WTC11 (cell line): ENCODE data around the gene SERPINF2. TPM values are rescaled to one million over a fixed set of nuclear protein-coding genes. Genes with fewer than 3 reads are reported as not detected.

ENCODE experiments used
- AFF4 ChIP-seq: sonication (generic); formaldehyde crosslinking; IDR thresholded peaks from 2 replicates; pipeline ENCODE4 v1.8.1; 2023; ENCODE audit warnings: mild to moderate bottlenecking, missing genetic modification reagents, borderline replicate concordance
- ELF4 ChIP-seq: sonication (generic); formaldehyde crosslinking; IDR thresholded peaks from 2 replicates; pipeline ENCODE4 v1.8.1; 2022; ENCODE audit warnings: low read depth, mild to moderate bottlenecking, moderate library complexity, missing genetic modification reagents
- ETV6 ChIP-seq: sonication (generic); formaldehyde crosslinking; IDR thresholded peaks from 2 replicates; pipeline ENCODE4 v1.8.1; 2022; ENCODE audit warnings: mild to moderate bottlenecking, missing genetic modification reagents
- GABPB1 ChIP-seq: sonication (generic); formaldehyde crosslinking; IDR thresholded peaks from 2 replicates; pipeline ENCODE4 v1.8.1; 2023; ENCODE audit warnings: mild to moderate bottlenecking, missing genetic modification reagents
- USF1 ChIP-seq: sonication (generic); formaldehyde crosslinking; IDR thresholded peaks from 2 replicates; pipeline ENCODE4 v1.8.0; 2022; ENCODE audit warnings: mild to moderate bottlenecking, missing genetic modification reagents
- ZMAT4 ChIP-seq: fragments of 250-450 bp; sonication (Bioruptor Pico); IDR thresholded peaks from 2 replicates; pipeline ENCODE4 v1.9.0; 2021; ENCODE audit warnings: mild to moderate bottlenecking
- ZNF281 ChIP-seq: sonication (generic); formaldehyde crosslinking; IDR thresholded peaks from 2 replicates; pipeline ENCODE4 v1.8.0; 2023; ENCODE audit warnings: mild to moderate bottlenecking, missing genetic modification reagents
- ZNF532 ChIP-seq: fragments of 250-450 bp; sonication (Bioruptor Pico); IDR thresholded peaks from 2 replicates; pipeline ENCODE4 v1.9.0; 2021; ENCODE audit warnings: mild to moderate bottlenecking, borderline replicate concordance
- total RNA-seq: library from RNA; stranded (reverse); gene quantifications from 3 replicates; pipeline ENCODE4 v1.2.3, GENCODE V29; 2021
- TF ChIP-seq, protein P1 (sequence below): fragments of 250-450 bp; sonication (Bioruptor Pico); IDR thresholded peaks from 2 replicates; pipeline ENCODE4 v1.9.0; 2021; ENCODE audit warnings: moderate library complexity, mild to moderate bottlenecking, inconsistent platforms, borderline replicate concordance
- TF ChIP-seq, protein P2 (sequence below): fragments of 250-450 bp; sonication (Bioruptor Pico); IDR thresholded peaks from 2 replicates; pipeline ENCODE4 v2.1.2; 2022; ENCODE audit warnings: mild to moderate bottlenecking, moderate library complexity

The SERPINF2 gene
- total RNA-seq, 1 experiment from 2014 or later = 1.6 TPM

- no peak for TF ChIP-seq AFF4
- TF ChIP-seq GABPB1 (CRISPR knock-in tag) = no peak
- TF ChIP-seq, protein P1, sequence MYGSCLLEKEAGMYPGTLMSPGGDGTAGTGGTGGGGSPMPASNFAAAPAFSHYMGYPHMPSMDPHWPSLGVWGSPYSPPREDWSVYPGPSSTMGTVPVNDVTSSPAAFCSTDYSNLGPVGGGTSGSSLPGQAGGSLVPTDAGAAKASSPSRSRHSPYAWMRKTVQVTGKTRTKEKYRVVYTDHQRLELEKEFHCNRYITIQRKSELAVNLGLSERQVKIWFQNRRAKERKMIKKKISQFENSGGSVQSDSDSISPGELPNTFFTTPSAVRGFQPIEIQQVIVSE = no peak
- no peak for TF ChIP-seq ELF4 (CRISPR knock-in tag)
- TF ChIP-seq, protein P2, sequence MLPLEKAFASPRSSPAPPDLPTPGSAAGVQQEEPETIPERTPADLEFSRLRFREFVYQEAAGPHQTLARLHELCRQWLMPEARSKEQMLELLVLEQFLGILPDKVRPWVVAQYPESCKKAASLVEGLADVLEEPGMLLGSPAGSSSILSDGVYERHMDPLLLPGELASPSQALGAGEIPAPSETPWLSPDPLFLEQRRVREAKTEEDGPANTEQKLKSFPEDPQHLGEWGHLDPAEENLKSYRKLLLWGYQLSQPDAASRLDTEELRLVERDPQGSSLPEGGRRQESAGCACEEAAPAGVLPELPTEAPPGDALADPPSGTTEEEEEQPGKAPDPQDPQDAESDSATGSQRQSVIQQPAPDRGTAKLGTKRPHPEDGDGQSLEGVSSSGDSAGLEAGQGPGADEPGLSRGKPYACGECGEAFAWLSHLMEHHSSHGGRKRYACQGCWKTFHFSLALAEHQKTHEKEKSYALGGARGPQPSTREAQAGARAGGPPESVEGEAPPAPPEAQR (CRISPR knock-in tag) = no peak
- no peak for TF ChIP-seq ZMAT4 (CRISPR knock-in tag)
- no peak for TF ChIP-seq ETV6 (CRISPR knock-in tag)
- no peak for TF ChIP-seq USF1 (CRISPR knock-in tag)
- no peak for TF ChIP-seq ZNF532 (CRISPR knock-in tag)
- no peak for TF ChIP-seq ZNF281
Observed at GRCh38 chr17:1709403-1709951, 33.2 kb upstream of the SERPINF2 start (continued).
